Measurements from ENCODE around the gene PTPRM. TPM values are rescaled to one million over a fixed set of nuclear protein-coding genes. Genes with fewer than 3 reads are reported as not detected.

Gene PTPRM
- total and polyA plus RNA-seq, 12 donors, result 31.7 to 116 (median 61.2) TPM

DNA sequence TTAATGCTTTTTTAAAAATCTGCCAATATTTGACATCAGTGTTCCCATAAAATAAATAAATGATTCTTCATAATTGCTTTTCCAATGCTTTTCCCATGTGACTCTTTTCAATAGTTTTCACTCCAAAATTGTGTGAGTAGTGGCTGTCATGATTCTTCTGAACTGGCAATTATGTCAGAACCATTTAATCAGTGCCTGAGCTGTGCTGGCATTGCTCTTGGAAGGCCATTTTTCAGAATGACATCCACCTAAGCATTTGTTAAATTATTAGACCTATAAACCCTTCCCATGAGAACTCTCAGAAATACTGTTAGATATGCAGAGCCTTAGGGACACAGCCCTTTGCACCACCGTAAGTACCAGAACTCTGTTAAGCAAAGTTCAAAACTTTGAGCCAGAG is 707.3 kb downstream of the PTPRM start:
- no peak for DNase-seq
- intact Hi-C loops (cut with DNase I), result no loop called here
- no peak overlapping the region for H3K4me3 ChIP-seq
- TF ChIP-seq CTCF (IDR thresholded peaks at IDR 0.05) (no peak), POLR2A (IDR thresholded peaks at IDR 0.05) (no peak)
- H3K4me1 ChIP-seq (replicated peaks in 1 of 2), result no peaks in the 10 kb centered on the region
- no peaks in the 10 kb centered on the region for H3K27me3 ChIP-seq
- no peaks in the 10 kb centered on the region for H3K36me3 ChIP-seq (replicated peaks in 1 of 2)
- H3K9me3 ChIP-seq (replicated peaks in 1 of 3), result no peaks in the 10 kb centered on the region
- WGBS, 4 donors, result 88 to 100% (median 95%) methylated on average over 1 of the region's 1 CpG
- H3K27ac ChIP-seq, result no peak overlapping the region

DNA sequence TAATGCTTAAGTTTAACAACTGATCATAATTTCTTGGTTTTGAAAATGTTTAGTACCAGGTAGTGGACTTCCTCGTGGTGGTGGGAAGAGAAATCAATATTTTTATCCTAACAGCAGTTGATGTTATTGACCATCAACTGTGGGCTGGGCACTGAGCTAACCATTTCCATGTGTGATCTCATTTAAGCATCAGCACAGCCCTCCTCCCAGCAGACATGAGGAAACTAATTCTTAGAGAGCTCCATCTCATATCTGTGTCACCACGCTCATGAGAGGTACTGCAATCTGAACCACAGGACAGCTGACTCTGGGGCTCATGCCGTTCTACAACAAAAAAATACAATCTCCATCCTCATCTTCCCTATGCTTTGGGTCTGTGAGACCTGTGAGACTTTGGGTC is 709.3 kb downstream of the PTPRM start:
- Histone ChIP-seq H3K27ac (no peak overlapping the region), H3K36me3 (replicated peaks in 1 of 2) (no peaks in the 10 kb centered on the region), H3K27me3 (no peaks in the 10 kb centered on the region), H3K9me3 (replicated peaks in 1 of 3) (no peaks in the 10 kb centered on the region), H3K4me1 (replicated peaks in 1 of 2) (no peaks in the 10 kb centered on the region), H3K4me3 (no peak overlapping the region)
- TF ChIP-seq POLR2A (IDR thresholded peaks at IDR 0.05) (no peak), CTCF (IDR thresholded peaks at IDR 0.05) (no peak)
- intact Hi-C loops (cut with DNase I), result no loop called here
- no peak for DNase-seq
- WGBS, 4 donors, result 94 to 99% (median 96%) methylated on average over 3 of the region's 3 CpGs

- Histone ChIP-seq H3K27me3 (no peaks in the 10 kb centered on the region), H3K9me3 (replicated peaks in 1 of 3) (no peaks in the 10 kb centered on the region), H3K27ac (no peak overlapping the region), H3K4me3 (no peak overlapping the region), H3K36me3 (replicated peaks in 1 of 2) (no peaks in the 10 kb centered on the region), H3K4me1 (replicated peaks in 1 of 2) (no peaks in the 10 kb centered on the region)
- no peak for DNase-seq
- 47 to 89% (median 61%) methylated on average over 1 of the region's 1 CpG for WGBS, 4 donors
- intact Hi-C loops (cut with DNase I), result no loop called here
- TF ChIP-seq POLR2A (IDR thresholded peaks at IDR 0.05), result no peak
- TF ChIP-seq CTCF (IDR thresholded peaks at IDR 0.05), result no peak
These were observed 710.2 kb downstream of the PTPRM start for GRCh38 chr18:8277270-8277669.

GRCh38 chr18:8279346-8279745 is 712.2 kb downstream of the PTPRM start:
- DNase-seq, result no peak
- TF ChIP-seq POLR2A (IDR thresholded peaks at IDR 0.05), result no peak
- TF ChIP-seq CTCF (IDR thresholded peaks at IDR 0.05), result no peak
- Histone ChIP-seq H3K9me3 (replicated peaks in 1 of 3) (no peaks in the 10 kb centered on the region), H3K27me3 (no peaks in the 10 kb centered on the region), H3K4me1 (replicated peaks in 1 of 2) (peaks cover 0 to 5% of the 10 kb centered on the region in 2 donors), H3K4me3 (no peak overlapping the region), H3K27ac (no peak overlapping the region), H3K36me3 (replicated peaks in 1 of 2) (no peaks in the 10 kb centered on the region)
- intact Hi-C loops (cut with DNase I), result no loop called here
- 75 to 93% (median 91%) methylated on average over 9 of the region's 9 CpGs for WGBS, 4 donors
